ENCODE measurements around the gene ASB1.
"Not testable (repeated sequence)": the region's sequence is repeated elsewhere in the genome, so short reads cannot be mapped to it uniquely, and the experiment has no call there.

DNA sequence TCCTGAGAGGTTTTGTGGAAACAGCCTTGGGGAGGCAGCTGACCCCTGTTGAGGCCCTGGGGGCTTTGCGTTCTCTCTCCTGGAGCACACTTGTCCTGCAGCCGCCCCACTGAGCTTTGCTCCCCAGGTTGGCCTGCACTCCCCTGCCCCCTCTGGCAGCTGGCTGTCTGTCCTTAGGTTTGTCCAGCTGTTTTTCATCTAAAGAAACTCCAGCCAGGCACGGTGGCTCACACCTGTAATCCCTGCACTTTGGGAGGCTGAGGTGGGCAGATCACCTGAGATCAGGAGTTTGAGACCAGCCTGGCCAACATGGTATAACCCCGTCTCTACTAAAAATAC, 21.5 kb upstream of the ASB1 start:
- TF ChIP-seq, protein P1, sequence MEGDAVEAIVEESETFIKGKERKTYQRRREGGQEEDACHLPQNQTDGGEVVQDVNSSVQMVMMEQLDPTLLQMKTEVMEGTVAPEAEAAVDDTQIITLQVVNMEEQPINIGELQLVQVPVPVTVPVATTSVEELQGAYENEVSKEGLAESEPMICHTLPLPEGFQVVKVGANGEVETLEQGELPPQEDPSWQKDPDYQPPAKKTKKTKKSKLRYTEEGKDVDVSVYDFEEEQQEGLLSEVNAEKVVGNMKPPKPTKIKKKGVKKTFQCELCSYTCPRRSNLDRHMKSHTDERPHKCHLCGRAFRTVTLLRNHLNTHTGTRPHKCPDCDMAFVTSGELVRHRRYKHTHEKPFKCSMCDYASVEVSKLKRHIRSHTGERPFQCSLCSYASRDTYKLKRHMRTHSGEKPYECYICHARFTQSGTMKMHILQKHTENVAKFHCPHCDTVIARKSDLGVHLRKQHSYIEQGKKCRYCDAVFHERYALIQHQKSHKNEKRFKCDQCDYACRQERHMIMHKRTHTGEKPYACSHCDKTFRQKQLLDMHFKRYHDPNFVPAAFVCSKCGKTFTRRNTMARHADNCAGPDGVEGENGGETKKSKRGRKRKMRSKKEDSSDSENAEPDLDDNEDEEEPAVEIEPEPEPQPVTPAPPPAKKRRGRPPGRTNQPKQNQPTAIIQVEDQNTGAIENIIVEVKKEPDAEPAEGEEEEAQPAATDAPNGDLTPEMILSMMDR (IDR thresholded peaks at IDR 0.05; ENCODE audit: low read length), result not testable (repeated sequence)
- TF ChIP-seq EZH2 (optimal IDR thresholded peaks at IDR 0.05; ENCODE audit: low read depth, low read length); EZH2phosphoT487 (IDR thresholded peaks at IDR 0.05; ENCODE audit: low read length): not testable (repeated sequence)

Data from MM.1S (cell line).